Frontal cortex (tissue), 4 donors: ENCODE results near the gene AGXT. TPM values are rescaled to one million over a fixed set of nuclear protein-coding genes. Genes with fewer than 3 reads are reported as not detected.
A peak's percentile ranks its signal among the peaks of the same experiment; 100 is the strongest.

Source experiments
- DNase-seq, 2 donors: peaks; one replicate each; pipeline ENCODE4 v3.0.0; 2012; ENCODE audit warnings: low spot score in 2 of 2
- FAIRE-seq: peaks from 2 replicates; lab custom pipeline; 2012; peaks lifted over from hg19 to GRCh38; lab: Jason Lieb, UNC
- total RNA-seq: library from RNA; depleted of rRNA; stranded (reverse); fragments of >200 nt; gene quantifications from one replicate; pipeline ENCODE4 v1.2.3, GENCODE V29; 2014
- donor health status: control.
- donor health status: control.
- donor health status: control.

The AGXT gene
- total RNA-seq, 1 donor from 2014 or later = not detected

- DNase-seq = no peak
- FAIRE-seq = no peak
Observed at GRCh38 chr2:240879105-240879504, 10.5 kb downstream of the AGXT start.

- no peak for DNase-seq
- no peak for FAIRE-seq
Observed at GRCh38 chr2:240881913-240882312, 13.3 kb downstream of the AGXT start.

GRCh38 chr2:240884221-240884620, 15.6 kb downstream of the AGXT start:
- DNase-seq (no peak), FAIRE-seq (no peak)

- FAIRE-seq = no peak
- DNase-seq = no peak
Observed at GRCh38 chr2:240884745-240885144, 16.1 kb downstream of the AGXT start.

- no peak for DNase-seq
- FAIRE-seq = no peak
Observed at GRCh38 chr2:240885566-240885965, 16.9 kb downstream of the AGXT start.

GRCh38 chr2:240886023-240886565, 17.5 kb downstream of the AGXT start:
- DNase-seq (no peak), FAIRE-seq (no peak)

GRCh38 chr2:240886678-240887609, 18.3 kb downstream of the AGXT start:
- no peak for FAIRE-seq
- no peak for DNase-seq

- no peak for DNase-seq
Observed at GRCh38 chr2:240887631-240888030, 19.0 kb downstream of the AGXT start.

GRCh38 chr2:240888130-240888889, 19.7 kb downstream of the AGXT start:
- no peak for DNase-seq

More at GRCh38 chr2:240887631-240888030, 19.0 kb downstream of the AGXT start:
- no peak for FAIRE-seq

GRCh38 chr2:240888890-240889573, 20.4 kb downstream of the AGXT start:
- no peak for DNase-seq
- FAIRE-seq = no peak

More at GRCh38 chr2:240888130-240888889, 19.7 kb downstream of the AGXT start:
- no peak for FAIRE-seq

GRCh38 chr2:240889601-240890560, 21.3 kb downstream of the AGXT start:
- no peak for FAIRE-seq
- no peak for DNase-seq

GRCh38 chr2:240890691-240891090, 22.1 kb downstream of the AGXT start:
- no peak for DNase-seq
- FAIRE-seq = no peak

GRCh38 chr2:240891492-240892340, 23.1 kb downstream of the AGXT start:
- no peak for DNase-seq
- FAIRE-seq = no peak

- FAIRE-seq (no peak), DNase-seq (no peak)
Observed at GRCh38 chr2:240892356-240892755, 23.7 kb downstream of the AGXT start.

GRCh38 chr2:240892925-240893324, 24.3 kb downstream of the AGXT start:
- FAIRE-seq (no peak), DNase-seq (no peak)

GRCh38 chr2:240893363-240893844, 24.8 kb downstream of the AGXT start:
- DNase-seq (peak in 1 of 2 donors; percentile 66), FAIRE-seq (no peak)

- no peak for FAIRE-seq
Observed at GRCh38 chr2:240894006-240894405, 25.4 kb downstream of the AGXT start.

More at GRCh38 chr2:240894006-240894405, 25.4 kb downstream of the AGXT start:
- DNase-seq = no peak
